Measurements from ENCODE around the gene VEGFC. TPM values are rescaled to one million over a fixed set of nuclear protein-coding genes. Genes with fewer than 3 reads are reported as not detected.

VEGFC gene
- total RNA-seq, 2 donors from 2014 or later: 6.4 to 8.6 TPM

DNA sequence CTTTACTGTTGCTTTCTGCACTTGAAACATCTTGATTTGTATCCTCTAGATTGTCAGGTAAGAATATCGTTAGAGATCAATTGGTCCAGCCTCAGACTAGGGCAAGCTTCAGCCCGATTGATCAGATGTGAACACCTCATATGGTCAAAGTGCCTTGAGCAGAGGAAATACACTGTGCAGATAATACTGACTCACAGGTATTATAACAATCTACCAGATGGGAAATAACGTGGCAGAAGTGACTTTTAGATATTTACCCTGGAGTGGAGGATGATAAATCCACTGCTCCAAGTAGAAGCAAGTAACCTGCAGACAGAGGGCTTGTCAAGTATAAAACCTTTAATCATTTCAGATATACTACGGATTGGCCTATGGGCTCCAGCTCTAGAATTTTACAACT lies 17.9 kb downstream of the VEGFC start:
- Histone ChIP-seq H3K4me1 (no peaks in the 10 kb centered on the region), H3K27me3 (no peaks in the 10 kb centered on the region), H3K9me3 (no peaks in the 10 kb centered on the region), H3K36me3 (no peaks in the 10 kb centered on the region), H3K4me3 (no peak overlapping the region), H3K27ac (no peak overlapping the region)
- no peak for DNase-seq (ENCODE audit: low spot score)
- no peak for TF ChIP-seq CTCF (IDR thresholded peaks at IDR 0.05)

DNA sequence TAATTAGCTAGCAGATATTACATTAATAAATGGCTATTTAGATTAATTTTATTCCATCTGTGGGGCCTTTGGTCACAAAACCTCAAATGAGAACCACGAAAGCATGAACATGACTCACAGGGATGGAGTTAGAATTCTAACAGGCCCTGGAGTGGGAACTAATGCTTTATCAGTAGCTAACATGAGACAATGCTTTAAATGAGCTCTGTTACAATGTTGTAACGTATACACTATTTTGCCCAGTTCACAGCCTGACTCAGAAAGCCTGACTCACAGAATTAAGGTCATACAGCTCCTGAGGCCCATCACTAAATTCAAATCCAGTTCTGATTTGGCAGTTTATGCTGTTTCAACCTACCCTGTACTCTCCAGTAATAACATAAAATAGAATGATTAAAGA lies 23.2 kb downstream of the VEGFC start:
- no peak overlapping the region for H3K27ac ChIP-seq
- H3K27me3 ChIP-seq: no peaks in the 10 kb centered on the region
- H3K9me3 ChIP-seq: peaks cover 0 to 10% of the 10 kb centered on the region in 2 donors
- DNase-seq (ENCODE audit: low spot score): no peak
- no peaks in the 10 kb centered on the region for H3K4me1 ChIP-seq
- no peak overlapping the region for H3K4me3 ChIP-seq
- no peak for TF ChIP-seq CTCF (IDR thresholded peaks at IDR 0.05)
- no peaks in the 10 kb centered on the region for H3K36me3 ChIP-seq

GRCh38 chr4:176767183-176767582 lies 25.5 kb downstream of the VEGFC start:
- no peaks in the 10 kb centered on the region for H3K4me1 ChIP-seq
- no peak for DNase-seq (ENCODE audit: low spot score)
- H3K36me3 ChIP-seq: no peaks in the 10 kb centered on the region
- H3K27ac ChIP-seq: no peak overlapping the region
- peaks cover 0 to 10% of the 10 kb centered on the region in 2 donors for H3K9me3 ChIP-seq
- H3K4me3 ChIP-seq: no peak overlapping the region
- no peaks in the 10 kb centered on the region for H3K27me3 ChIP-seq
- TF ChIP-seq CTCF (IDR thresholded peaks at IDR 0.05): no peak

DNA sequence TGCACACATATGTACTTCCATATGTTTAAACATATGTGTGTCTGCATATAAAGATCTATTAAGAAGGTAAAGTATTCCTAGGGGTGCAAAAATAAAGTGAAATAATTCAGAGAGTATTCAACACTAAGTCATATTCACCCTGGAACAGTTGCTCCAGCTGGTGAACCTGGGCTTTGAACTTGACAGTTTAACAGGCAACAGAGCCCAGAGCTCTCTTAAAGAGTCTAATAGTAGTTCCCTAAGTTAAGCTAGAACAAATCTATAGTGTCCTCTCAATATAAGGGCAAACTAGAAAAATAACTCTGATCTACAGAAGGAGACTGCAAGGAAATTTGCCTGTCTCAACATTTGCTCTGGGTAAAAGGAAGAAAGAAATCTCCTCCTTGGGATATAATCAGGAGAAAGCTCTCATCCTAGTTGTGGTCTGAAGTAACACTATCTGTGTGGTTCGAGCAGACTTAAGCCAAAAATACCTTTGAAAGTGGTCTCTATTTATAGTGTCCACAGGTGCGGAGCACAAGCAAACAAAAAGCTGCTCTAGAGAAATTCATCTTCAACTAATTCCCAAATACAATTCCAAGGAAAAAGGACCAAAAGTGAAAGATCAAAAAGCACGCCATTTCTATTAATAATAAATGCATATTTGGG lies 29.9 kb downstream of the VEGFC start:
- Histone ChIP-seq H3K27ac (no peak overlapping the region), H3K36me3 (no peaks in the 10 kb centered on the region), H3K9me3 (peaks cover 0 to 10% of the 10 kb centered on the region in 2 donors), H3K27me3 (no peaks in the 10 kb centered on the region), H3K4me1 (no peaks in the 10 kb centered on the region), H3K4me3 (no peak overlapping the region)
- no peak for DNase-seq (ENCODE audit: low spot score)
- TF ChIP-seq CTCF (IDR thresholded peaks at IDR 0.05): no peak

DNA sequence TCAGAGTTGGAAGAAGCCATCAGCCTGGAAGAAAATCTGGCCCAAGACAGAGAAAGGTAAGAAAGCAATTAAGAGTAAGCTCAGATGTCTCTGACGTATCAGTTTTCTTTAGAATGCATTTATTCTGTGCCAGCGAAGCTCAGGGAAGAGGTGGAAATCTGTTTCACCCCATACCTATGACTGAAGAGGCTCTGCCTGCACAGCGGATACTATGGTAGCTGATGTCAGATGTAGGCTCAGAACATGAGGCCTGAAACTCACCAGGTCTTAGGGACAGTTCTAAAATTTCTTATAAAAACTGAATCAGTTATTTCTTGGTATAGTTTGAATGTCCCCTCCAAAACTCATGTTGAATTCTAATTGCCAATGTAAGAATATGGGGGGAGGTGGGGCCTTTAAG lies 30.9 kb downstream of the VEGFC start:
- Histone ChIP-seq H3K27me3 (no peaks in the 10 kb centered on the region), H3K4me1 (no peaks in the 10 kb centered on the region), H3K36me3 (no peaks in the 10 kb centered on the region), H3K27ac (no peak overlapping the region), H3K4me3 (no peak overlapping the region), H3K9me3 (peaks cover 0 to 10% of the 10 kb centered on the region in 2 donors)
- DNase-seq (ENCODE audit: low spot score): no peak
- TF ChIP-seq CTCF (IDR thresholded peaks at IDR 0.05): no peak

DNA sequence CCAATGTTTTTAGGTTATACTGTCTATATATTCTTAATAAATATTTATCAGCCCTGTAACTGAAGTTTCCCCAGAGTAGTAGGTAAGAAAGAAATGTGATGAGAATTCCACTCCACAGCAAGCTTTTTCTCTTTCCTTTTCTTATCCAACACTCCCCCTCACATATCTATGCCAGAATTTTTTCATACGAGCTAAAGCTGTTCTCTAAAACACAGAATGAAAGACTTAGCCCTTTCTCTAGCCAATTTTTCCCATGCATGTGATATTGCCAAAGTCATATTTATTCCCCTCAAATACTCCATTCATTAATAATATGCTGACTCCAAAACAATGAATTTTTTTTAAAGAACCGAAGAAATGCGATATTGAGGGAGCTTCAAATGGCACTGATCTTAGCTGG lies 32.3 kb downstream of the VEGFC start:
- no peak for TF ChIP-seq CTCF (IDR thresholded peaks at IDR 0.05)

More for the DNA sequence above, 32.3 kb downstream of the VEGFC start:
- H3K9me3 ChIP-seq: peaks cover 0 to 5% of the 10 kb centered on the region in 2 donors
- H3K4me3 ChIP-seq: no peak overlapping the region
- no peaks in the 10 kb centered on the region for H3K4me1 ChIP-seq
- no peaks in the 10 kb centered on the region for H3K36me3 ChIP-seq
- no peak for DNase-seq (ENCODE audit: low spot score)
- no peak overlapping the region for H3K27ac ChIP-seq
- H3K27me3 ChIP-seq: no peaks in the 10 kb centered on the region
